K562 (cell line): ENCODE data around the gene OSGEP. TPM values are rescaled to one million over a fixed set of nuclear protein-coding genes. Genes with fewer than 3 reads are reported as not detected.
A peak's percentile ranks its signal among the peaks of the same experiment; 100 is the strongest.

Source experiments
- ETV1 ChIP-seq: fragments of 450-650 bp; conservative IDR thresholded peaks from 2 replicates; pipeline ENCODE4 v1.6.1; 2016; ENCODE audit warnings: missing genetic modification characterization, control low read depth, low read depth, missing compliant biosample characterization
- HMGN3 ChIP-seq: IDR thresholded peaks from 2 replicates; pipeline ENCODE4 v1.6.1; 2011; ENCODE audit warnings: borderline replicate concordance, low read depth, mild to moderate bottlenecking, mixed read lengths, low read length; ENCODE audit not compliant: insufficient read length; ENCODE audit errors: extremely low read depth
- HNRNPK ChIP-seq: fragments of 200-400 bp; formaldehyde crosslinking; IDR thresholded peaks from one replicate; pipeline ENCODE4 v1.6.1; 2018; ENCODE audit warnings: mild to moderate bottlenecking, low read depth, low read length; ENCODE audit not compliant: poor library complexity, severe bottlenecking
- MXD1 ChIP-seq: fragments of 250-450 bp; sonication (Bioruptor Pico); IDR thresholded peaks from 2 replicates; pipeline ENCODE4 v1.8.0; 2021; ENCODE audit warnings: borderline replicate concordance, mild to moderate bottlenecking, moderate library complexity; ENCODE audit not compliant: poor library complexity, severe bottlenecking
- SPI1 ChIP-seq: IDR thresholded peaks from 2 replicates; pipeline ENCODE4 v1.6.1; 2011; ENCODE audit warnings: low read depth, low read length, control low read depth, borderline replicate concordance
- ZBTB40 ChIP-seq, 2 experiments: fragments of 450-650 bp in 1 of 2; sonication (generic) in 1 of 2; formaldehyde crosslinking in 1 of 2; IDR thresholded peaks; 2 replicates each; pipeline versions ENCODE4 v1.7.1 to v1.9.0; 2016 to 2022; ENCODE audit warnings: inconsistent platforms in 1 of 2, mild to moderate bottlenecking in 1 of 2, missing genetic modification reagents in 1 of 2
- polyA plus RNA-seq, 8 experiments: library from polyadenylated mRNA; depleted of rRNA in 4 of 8; stranded (reverse) in 5 of 8; unstranded in 3 of 8; fragments of >200 nt; fragmentation: Nextera tagmentation in 2 of 8; fragmentation: Illumina TruSeq in 1 of 8; extraction: Ambion mirVana in 2 of 8; extraction: Trizol in 1 of 8; gene quantifications; 2 replicates each; pipeline versions ENCODE4 v1.2.1 to v1.2.3, GENCODE V29; 2011 to 2014; ENCODE audit warnings: inconsistent platforms in 1 of 8, missing spikeins in 1 of 8
- total RNA-seq, 7 experiments: library from RNA; depleted of rRNA in 6 of 7; stranded (reverse); fragments of >200 nt in 6 of 7; fragmentation: Illumina TruSeq in 2 of 7; extraction: Trizol in 2 of 7; gene quantifications; 2 replicates each; pipeline versions ENCODE4 v1.2.1 to v1.2.3, GENCODE V29; 2011 to 2021; ENCODE audit warnings: low replicate concordance in 1 of 7
- TF ChIP-seq, protein P1 (sequence below), 3 experiments: IDR thresholded peaks in 2 of 3; conservative IDR thresholded peaks in 1 of 3; 2 replicates each; pipeline ENCODE4 v1.5.1; 2011 to 2012; ENCODE audit warnings: low read length in 3 of 3, mild to moderate bottlenecking in 3 of 3, control low read depth in 2 of 3, improper control_type of control experiment in 1 of 3, inconsistent platforms in 1 of 3, low read depth in 1 of 3, mixed read lengths in 1 of 3, moderate library complexity in 1 of 3; ENCODE audit not compliant: insufficient read depth in 2 of 3
- TF ChIP-seq, protein P2 (sequence below): fragments of 250-450 bp; sonication (Bioruptor Pico); IDR thresholded peaks from 2 replicates; pipeline ENCODE4 v1.5.0; 2021; ENCODE audit warnings: mild to moderate bottlenecking, moderate library complexity

Gene OSGEP
- total and polyA plus RNA-seq, 9 of the 15 experiments (the other 6 are each of a cell fraction or from before 2014, with no cell fraction given) = 32.1 to 59.2 (median 44.1) TPM

DNA sequence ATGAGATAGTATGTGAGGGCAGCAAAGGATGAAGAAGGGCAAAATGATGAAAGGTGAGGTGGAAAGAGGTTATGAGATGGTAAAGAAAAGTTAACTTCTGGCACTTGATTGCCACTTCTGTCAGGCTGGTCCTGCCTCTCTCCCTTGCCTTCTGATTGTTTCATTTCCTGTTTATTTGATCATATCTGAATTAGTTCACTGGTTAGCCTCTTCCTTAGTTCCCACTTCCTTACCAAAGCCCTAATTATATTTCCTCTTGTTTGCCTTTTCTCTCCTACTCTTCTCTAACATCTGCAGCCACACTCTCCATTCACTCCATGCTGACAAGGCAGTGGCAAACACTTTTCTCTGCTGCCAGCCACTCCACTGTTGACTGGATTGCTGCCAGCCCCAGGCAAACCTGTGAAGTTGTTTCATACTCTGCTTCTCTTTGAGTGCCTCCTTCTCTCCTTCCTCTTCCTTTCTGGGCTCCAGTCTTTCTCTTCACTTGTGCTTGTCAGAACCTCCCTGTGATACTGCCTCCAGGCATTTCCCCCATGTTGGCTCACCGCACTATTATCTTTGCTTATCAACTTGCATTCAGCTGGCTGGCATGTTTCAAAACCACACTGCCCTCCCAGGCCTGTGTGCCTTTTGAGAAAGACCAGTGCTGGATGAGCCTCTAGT, 22.7 kb upstream of the OSGEP start (continued):
- TF ChIP-seq, protein P1, sequence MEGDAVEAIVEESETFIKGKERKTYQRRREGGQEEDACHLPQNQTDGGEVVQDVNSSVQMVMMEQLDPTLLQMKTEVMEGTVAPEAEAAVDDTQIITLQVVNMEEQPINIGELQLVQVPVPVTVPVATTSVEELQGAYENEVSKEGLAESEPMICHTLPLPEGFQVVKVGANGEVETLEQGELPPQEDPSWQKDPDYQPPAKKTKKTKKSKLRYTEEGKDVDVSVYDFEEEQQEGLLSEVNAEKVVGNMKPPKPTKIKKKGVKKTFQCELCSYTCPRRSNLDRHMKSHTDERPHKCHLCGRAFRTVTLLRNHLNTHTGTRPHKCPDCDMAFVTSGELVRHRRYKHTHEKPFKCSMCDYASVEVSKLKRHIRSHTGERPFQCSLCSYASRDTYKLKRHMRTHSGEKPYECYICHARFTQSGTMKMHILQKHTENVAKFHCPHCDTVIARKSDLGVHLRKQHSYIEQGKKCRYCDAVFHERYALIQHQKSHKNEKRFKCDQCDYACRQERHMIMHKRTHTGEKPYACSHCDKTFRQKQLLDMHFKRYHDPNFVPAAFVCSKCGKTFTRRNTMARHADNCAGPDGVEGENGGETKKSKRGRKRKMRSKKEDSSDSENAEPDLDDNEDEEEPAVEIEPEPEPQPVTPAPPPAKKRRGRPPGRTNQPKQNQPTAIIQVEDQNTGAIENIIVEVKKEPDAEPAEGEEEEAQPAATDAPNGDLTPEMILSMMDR (IDR thresholded peaks at IDR 0.05 in 2 of 3, conservative IDR thresholded peaks at IDR 0.05 in 1 of 3; ENCODE audit: insufficient read depth in 2 of 3, low read depth in 1 of 3, low read length in 3 of 3) = no peak
- TF ChIP-seq ZBTB40 (IDR thresholded peaks at IDR 0.05) = no peak
- no peak for TF ChIP-seq ZBTB40 (CRISPR knock-in tag; IDR thresholded peaks at IDR 0.05)
- no peak for TF ChIP-seq HNRNPK
- TF ChIP-seq SPI1 = 0 out of 2 replicates have a peak, but pooled peaks have one; percentile 18
- TF ChIP-seq MXD1 (CRISPR knock-in tag) = no peak
- TF ChIP-seq ETV1 (tag) = 0 out of 2 replicates have a peak, but pooled peaks have one; percentile 11
- no peak for TF ChIP-seq HMGN3
- TF ChIP-seq, protein P2, sequence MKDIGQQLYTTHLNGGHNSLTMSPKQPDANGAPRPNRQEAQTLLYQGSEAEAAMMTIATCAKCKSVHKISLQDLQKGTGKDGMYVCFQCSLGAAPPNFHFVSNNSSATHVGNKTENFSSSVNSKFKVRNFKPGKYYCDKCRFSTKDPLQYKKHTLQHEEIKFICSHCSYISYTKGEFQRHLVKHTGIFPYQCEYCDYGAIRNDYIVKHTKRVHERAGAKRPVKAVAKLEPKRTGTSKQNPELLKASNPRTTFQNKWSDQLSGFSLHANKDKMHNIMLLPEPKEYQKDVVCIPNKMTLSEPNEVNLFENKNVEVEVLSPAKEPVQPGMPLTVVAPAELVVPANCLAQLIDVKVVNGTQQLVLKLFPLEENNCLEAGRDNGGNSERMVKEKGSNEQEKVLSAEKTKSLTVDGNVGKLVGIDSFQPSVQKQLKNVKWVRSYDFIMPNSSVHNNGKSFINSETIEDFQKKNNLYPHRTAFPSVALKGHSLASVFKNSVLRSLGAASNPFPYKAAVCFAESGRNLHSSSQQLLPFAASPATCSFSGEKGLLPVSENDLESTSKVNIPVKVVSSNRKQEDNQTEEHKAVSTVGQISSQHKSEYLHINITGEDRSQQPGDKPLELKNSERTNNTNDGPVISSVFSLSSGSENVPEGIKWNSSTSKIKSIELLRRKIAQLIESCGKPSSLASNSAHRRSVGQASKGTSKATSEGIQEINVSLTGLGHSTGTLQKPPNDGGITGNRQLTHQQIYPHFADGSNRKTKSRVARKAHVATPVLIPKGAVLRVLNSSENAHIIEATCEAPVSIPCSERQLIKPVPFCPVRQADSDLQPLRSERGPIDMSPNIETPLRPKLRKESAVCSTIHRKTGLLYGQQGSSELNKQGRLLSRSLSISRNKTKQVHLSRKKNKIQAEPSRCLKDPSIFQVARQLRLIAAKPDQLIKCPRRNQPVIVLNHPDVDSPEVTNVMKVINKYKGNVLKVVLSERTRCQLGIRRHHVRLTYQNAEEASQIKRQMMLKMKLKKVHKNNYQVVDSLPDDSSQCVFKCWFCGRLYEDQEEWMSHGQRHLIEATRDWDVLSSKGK (CRISPR knock-in tag) = no peak
